GM13976 (cell line): ENCODE data around the gene LIM2.
A peak's percentile ranks its signal among the peaks of the same experiment; 100 is the strongest.

ENCODE experiments used
- DNase-seq: peaks from one replicate; pipeline ENCODE4 v3.0.0; 2012; ENCODE audit warnings: low spot score
- in situ Hi-C: fragments of 300-500 bp; cut with MboI; formaldehyde crosslinking; loops from one replicate; pipeline ENCODE4 v1.12.0; 2022; ENCODE audit warnings: low sequenced_read_pairs, mixed read lengths, inconsistent platforms; ENCODE audit not compliant: unreplicated experiment
- TF ChIP-seq, protein P1 (sequence below): IDR thresholded peaks from 2 replicates; pipeline ENCODE4 v1.5.1; 2012; ENCODE audit warnings: borderline replicate concordance, mild to moderate bottlenecking; ENCODE audit not compliant: insufficient read depth; ENCODE audit errors: extremely low read depth, missing control alignments, control extremely low read depth

LIM2 gene

DNA sequence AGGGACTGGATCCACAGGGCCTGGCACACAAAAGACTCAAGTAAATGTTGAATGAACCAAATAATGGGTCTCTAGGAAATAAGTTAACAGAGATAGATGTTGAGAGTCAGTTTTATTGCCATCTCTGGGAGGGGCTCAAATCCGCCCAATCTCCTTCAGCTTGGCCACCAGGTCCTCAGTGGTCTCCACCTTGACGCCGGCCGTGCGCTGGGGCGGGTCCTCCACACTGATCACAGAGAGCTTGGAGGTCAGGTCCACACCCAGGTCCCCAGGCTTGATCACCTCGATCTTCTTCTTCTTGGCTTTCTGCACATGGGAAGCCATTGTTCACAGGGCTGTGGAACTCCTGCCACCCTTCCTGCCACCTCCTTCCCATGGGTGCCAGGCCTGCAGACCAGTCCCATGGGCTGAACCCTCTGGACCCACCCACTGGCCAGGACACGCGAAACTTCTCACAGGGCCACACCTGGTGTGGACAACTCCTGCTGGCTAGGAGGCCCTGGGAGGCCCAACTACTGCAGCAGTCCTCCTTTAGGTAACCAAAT, 42.6 kb downstream of the LIM2 start:
- in situ Hi-C loops, result loop anchor here (25.0 kb wide), 1 partner anchor 317 kb away; no protein-coding TSS in a partner anchor
- TF ChIP-seq, protein P1, sequence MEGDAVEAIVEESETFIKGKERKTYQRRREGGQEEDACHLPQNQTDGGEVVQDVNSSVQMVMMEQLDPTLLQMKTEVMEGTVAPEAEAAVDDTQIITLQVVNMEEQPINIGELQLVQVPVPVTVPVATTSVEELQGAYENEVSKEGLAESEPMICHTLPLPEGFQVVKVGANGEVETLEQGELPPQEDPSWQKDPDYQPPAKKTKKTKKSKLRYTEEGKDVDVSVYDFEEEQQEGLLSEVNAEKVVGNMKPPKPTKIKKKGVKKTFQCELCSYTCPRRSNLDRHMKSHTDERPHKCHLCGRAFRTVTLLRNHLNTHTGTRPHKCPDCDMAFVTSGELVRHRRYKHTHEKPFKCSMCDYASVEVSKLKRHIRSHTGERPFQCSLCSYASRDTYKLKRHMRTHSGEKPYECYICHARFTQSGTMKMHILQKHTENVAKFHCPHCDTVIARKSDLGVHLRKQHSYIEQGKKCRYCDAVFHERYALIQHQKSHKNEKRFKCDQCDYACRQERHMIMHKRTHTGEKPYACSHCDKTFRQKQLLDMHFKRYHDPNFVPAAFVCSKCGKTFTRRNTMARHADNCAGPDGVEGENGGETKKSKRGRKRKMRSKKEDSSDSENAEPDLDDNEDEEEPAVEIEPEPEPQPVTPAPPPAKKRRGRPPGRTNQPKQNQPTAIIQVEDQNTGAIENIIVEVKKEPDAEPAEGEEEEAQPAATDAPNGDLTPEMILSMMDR, result no peak
- DNase-seq, result no peak

- DNase-seq, result no peak
- in situ Hi-C loops, result loop anchor here (25.0 kb wide), 1 partner anchor 319 kb away; no protein-coding TSS in a partner anchor
- TF ChIP-seq, protein P1, result no peak
Observed at GRCh38 chr19:51342631-51343569, 44.9 kb downstream of the LIM2 start.

GRCh38 chr19:51341976-51342580, 45.7 kb downstream of the LIM2 start, which contains the start of gene VSIG10L:
Gene VSIG10L, minus strand, starts transcription at chr19:51342139. Its CDS starts 15 bp downstream, at chr19:51342124.
- DNase-seq, result no peak
- TF ChIP-seq, protein P1, result no peak
- in situ Hi-C loops, result loop anchor here (25.0 kb wide), 1 partner anchor 320 kb away; no protein-coding TSS in a partner anchor

DNA sequence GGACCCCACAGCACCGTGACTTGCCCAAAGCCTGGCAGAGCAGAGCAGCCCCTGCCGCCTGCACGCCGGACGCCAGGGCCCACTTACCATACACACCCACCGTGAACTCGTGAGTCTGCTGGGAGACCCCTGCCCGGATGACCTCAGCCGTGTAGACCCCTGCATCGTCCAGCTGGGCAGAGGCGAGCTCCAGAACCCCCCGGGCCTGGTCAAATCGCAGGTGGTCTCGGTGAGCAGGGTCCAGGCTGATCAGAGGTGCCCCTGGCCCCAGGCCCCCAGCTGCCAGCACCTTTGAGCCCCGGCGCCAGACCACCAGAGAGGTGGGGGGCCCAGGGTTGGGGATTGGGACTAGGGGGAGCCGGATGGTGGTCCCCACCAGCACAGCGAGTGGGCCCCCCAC, 46.7 kb downstream of the LIM2 start:
- no peak for DNase-seq
- TF ChIP-seq, protein P1, result no peak
- in situ Hi-C loops, result loop anchor here (25.0 kb wide), 1 partner anchor 321 kb away; no protein-coding TSS in a partner anchor

GRCh38 chr19:51339687-51340656, 47.8 kb downstream of the LIM2 start:
- in situ Hi-C loops, result loop anchor here (25.0 kb wide), 1 partner anchor 322 kb away; no protein-coding TSS in a partner anchor
- peak; percentile 100 for DNase-seq
- TF ChIP-seq, protein P1, result peak; percentile 34
